Prostate gland (tissue), 2 donors: Measurements from ENCODE around the gene DPM2.

Experiments used
- CTCF ChIP-seq, 4 experiments: fragments of 200-600 bp in 2 of 4; fragments of 450-650 bp in 2 of 4; sonication (generic) in 2 of 4; IDR thresholded peaks; 1 replicate in 3 of 4; 2 replicates in 1 of 4; pipeline ENCODE4 v1.5.1; 2016 to 2019; ENCODE audit warnings: antibody characterized with exemption in 4 of 4, mild to moderate bottlenecking in 2 of 4, moderate library complexity in 2 of 4
- POLR2A ChIP-seq: fragments of 450-650 bp; IDR thresholded peaks from one replicate; pipeline ENCODE4 v1.6.1; 2016; ENCODE audit warnings: antibody characterized with exemption, mild to moderate bottlenecking
- POLR2AphosphoS5 ChIP-seq: sonication (generic); formaldehyde crosslinking; IDR thresholded peaks from one replicate; pipeline ENCODE4 v1.6.1; 2017; ENCODE audit warnings: antibody characterized with exemption

DNA sequence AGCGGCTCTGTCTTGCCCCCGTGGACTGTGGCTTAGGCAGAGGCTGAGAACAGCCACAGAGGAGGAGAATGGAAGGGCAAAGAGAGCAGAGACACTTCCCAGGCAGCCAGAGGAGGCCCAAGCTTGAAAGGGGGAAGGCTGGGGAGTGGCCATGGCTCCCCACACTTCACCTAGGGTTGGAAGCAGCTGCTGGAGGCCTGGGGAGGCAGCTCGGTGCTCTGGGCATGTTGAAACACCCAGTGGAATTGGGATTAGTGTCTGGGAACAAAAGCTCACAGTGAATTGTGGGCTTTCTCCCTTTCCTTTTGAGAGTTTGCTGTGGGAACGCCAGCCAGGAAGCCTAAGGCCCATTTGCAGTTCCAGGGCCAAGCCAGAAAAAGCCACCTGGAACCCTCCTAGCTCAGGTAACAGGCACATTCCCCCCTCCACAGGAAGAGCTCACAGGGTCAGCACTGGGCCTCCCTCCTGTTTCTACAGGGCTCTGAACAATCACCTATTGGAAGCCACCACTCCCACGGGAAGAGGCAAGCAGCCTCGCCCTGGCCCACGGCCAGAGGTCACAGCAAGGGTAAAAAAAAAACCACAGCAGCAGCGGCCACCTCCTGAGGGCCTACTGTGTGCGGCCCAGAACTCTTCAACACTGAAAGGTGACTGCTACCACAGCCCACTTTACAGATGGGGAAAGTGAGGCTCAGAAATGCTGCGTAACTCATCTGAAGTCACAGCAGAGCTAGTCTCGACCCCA is 22.9 kb upstream of the DPM2 start:
- no peak for TF ChIP-seq CTCF (IDR thresholded peaks at IDR 0.05)
- TF ChIP-seq POLR2AphosphoS5, result peak; percentile 55
- no peak for TF ChIP-seq POLR2A
